ENCODE data around the gene ARHGAP45. TPM values are rescaled to one million over a fixed set of nuclear protein-coding genes. Genes with fewer than 3 reads are reported as not detected.
A peak's percentile ranks its signal among the peaks of the same experiment; 100 is the strongest.

Gene ARHGAP45
- total RNA-seq, 6 experiments from 2014 or later: 4.2 to 10.0 (median 7.3) TPM

GRCh38 chr19:1105873-1106840 is 39.2 kb downstream of the ARHGAP45 start:
- no peak overlapping the region for H3K27ac ChIP-seq
- no peak overlapping the region for H3K4me3 ChIP-seq
- intact Hi-C loops (cut with DNase I): no loop called here
- WGBS (ENCODE audit: insufficient coverage, low coverage, low lambda C conversion rate, missing lambda C conversion rate): no CpG with 5 or more reads among the region's 32 CpGs
- no peaks in the 10 kb centered on the region for H3K27me3 ChIP-seq
- DNase-seq: no peak
- H3K9me3 ChIP-seq: no peaks in the 10 kb centered on the region
- ATAC-seq: no peak
- TF ChIP-seq CTCF (IDR thresholded peaks at IDR 0.05) (no peak), POLR2A (IDR thresholded peaks at IDR 0.05) (no peak)
- H3K4me1 ChIP-seq: peaks cover 2 to 30% (median 14%) of the 10 kb centered on the region in 4 donors
- H3K36me3 ChIP-seq: peaks cover 0 to 32% (median 14%) of the 10 kb centered on the region in 4 donors

- Histone ChIP-seq H3K27ac (no peak overlapping the region), H3K4me3 (no peak overlapping the region), H3K9me3 (no peaks in the 10 kb centered on the region), H3K36me3 (peaks cover 0 to 36% (median 17%) of the 10 kb centered on the region in 4 donors), H3K4me1 (peaks cover 2 to 21% (median 10%) of the 10 kb centered on the region in 4 donors), H3K27me3 (no peaks in the 10 kb centered on the region)
- no peak for ATAC-seq
- peak in 1 of 4 donors; percentile 6 for TF ChIP-seq CTCF (IDR thresholded peaks at IDR 0.05)
- no peak for TF ChIP-seq POLR2A (IDR thresholded peaks at IDR 0.05)
- 65% methylated on average over 2 of the region's 17 CpGs for WGBS (ENCODE audit: insufficient coverage, low coverage, low lambda C conversion rate, missing lambda C conversion rate)
- no peak for DNase-seq
- intact Hi-C loops (cut with DNase I): no loop called here
These were observed 40.1 kb downstream of the ARHGAP45 start for GRCh38 chr19:1106841-1107660.

GRCh38 chr19:1107661-1108261 is 40.8 kb downstream of the ARHGAP45 start:
- no peak overlapping the region for H3K4me3 ChIP-seq
- H3K27ac ChIP-seq: no peak overlapping the region
- no peaks in the 10 kb centered on the region for H3K27me3 ChIP-seq
- TF ChIP-seq CTCF (IDR thresholded peaks at IDR 0.05) (no peak), POLR2A (IDR thresholded peaks at IDR 0.05) (no peak)
- intact Hi-C loops (cut with DNase I): no loop called here
- DNase-seq (no peak), ATAC-seq (no peak)
- 85% methylated on average over 6 of the region's 25 CpGs for WGBS (ENCODE audit: insufficient coverage, low coverage, low lambda C conversion rate, missing lambda C conversion rate)
- peaks cover 2 to 14% (median 5%) of the 10 kb centered on the region in 4 donors for H3K4me1 ChIP-seq
- H3K9me3 ChIP-seq: no peaks in the 10 kb centered on the region
- H3K36me3 ChIP-seq: peaks cover 3 to 43% (median 18%) of the 10 kb centered on the region in 4 donors

GRCh38 chr19:1108291-1109031 is 41.5 kb downstream of the ARHGAP45 start:
- WGBS (ENCODE audit: insufficient coverage, low coverage, low lambda C conversion rate, missing lambda C conversion rate): no CpG with 5 or more reads among the region's 89 CpGs
- no peak for ATAC-seq
- no peak overlapping the region for H3K27ac ChIP-seq
- no peaks in the 10 kb centered on the region for H3K9me3 ChIP-seq
- H3K27me3 ChIP-seq: no peaks in the 10 kb centered on the region
- no peak overlapping the region for H3K4me3 ChIP-seq
- peaks cover 3 to 43% (median 18%) of the 10 kb centered on the region in 4 donors for H3K36me3 ChIP-seq
- intact Hi-C loops (cut with DNase I): no loop called here
- no peak for TF ChIP-seq POLR2A (IDR thresholded peaks at IDR 0.05)
- TF ChIP-seq CTCF (IDR thresholded peaks at IDR 0.05): no peak
- H3K4me1 ChIP-seq: peaks cover 0 to 10% (median under 1%) of the 10 kb centered on the region in 4 donors
- no peak for DNase-seq

Data from right lobe of liver (tissue), 6 donors.